Stomach (tissue), 4 donors: ENCODE results near the gene PRR5L.

Experiments used
- POLR2A ChIP-seq, 4 donors: fragments of 450-650 bp; IDR thresholded peaks; one replicate each; pipeline ENCODE4 v1.6.1; 2016; ENCODE audit warnings: antibody characterized with exemption in 4 of 4, control low read depth in 2 of 4, mild to moderate bottlenecking in 1 of 4, moderate library complexity in 1 of 4
- POLR2AphosphoS5 ChIP-seq, 3 donors: sonication (generic); formaldehyde crosslinking; IDR thresholded peaks; one replicate each; pipeline ENCODE4 v1.6.1; 2016; ENCODE audit warnings: antibody characterized with exemption in 3 of 3
- TF ChIP-seq, protein P1 (sequence below), 7 experiments: fragments of 450-650 bp in 4 of 7; fragments of 200-600 bp in 3 of 7; sonication (generic) in 3 of 7; IDR thresholded peaks; one replicate each; pipeline ENCODE4 v1.5.1; 2016 to 2019; ENCODE audit warnings: antibody characterized with exemption in 7 of 7, control low read depth in 2 of 7, mild to moderate bottlenecking in 1 of 7

DNA sequence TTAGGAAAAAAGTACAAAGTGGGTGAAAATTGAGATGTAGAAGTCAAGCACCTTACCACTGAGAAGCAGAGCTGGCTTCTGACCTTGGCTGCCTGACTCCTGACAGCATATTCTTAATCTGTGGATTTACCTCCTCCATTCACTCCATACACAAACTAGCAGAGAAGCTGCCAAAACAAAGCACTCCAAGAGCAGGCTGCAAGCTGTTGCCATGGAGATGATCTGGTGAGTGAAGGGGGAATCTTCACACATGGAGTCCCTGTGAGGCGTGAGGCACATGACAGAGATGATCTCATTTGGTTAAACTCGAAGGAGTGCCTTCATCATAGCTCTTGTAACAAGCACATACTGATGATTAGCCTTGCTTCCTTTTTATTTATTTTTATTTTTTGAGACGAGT, 23.0 kb upstream of the PRR5L start:
- TF ChIP-seq, protein P1, sequence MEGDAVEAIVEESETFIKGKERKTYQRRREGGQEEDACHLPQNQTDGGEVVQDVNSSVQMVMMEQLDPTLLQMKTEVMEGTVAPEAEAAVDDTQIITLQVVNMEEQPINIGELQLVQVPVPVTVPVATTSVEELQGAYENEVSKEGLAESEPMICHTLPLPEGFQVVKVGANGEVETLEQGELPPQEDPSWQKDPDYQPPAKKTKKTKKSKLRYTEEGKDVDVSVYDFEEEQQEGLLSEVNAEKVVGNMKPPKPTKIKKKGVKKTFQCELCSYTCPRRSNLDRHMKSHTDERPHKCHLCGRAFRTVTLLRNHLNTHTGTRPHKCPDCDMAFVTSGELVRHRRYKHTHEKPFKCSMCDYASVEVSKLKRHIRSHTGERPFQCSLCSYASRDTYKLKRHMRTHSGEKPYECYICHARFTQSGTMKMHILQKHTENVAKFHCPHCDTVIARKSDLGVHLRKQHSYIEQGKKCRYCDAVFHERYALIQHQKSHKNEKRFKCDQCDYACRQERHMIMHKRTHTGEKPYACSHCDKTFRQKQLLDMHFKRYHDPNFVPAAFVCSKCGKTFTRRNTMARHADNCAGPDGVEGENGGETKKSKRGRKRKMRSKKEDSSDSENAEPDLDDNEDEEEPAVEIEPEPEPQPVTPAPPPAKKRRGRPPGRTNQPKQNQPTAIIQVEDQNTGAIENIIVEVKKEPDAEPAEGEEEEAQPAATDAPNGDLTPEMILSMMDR (IDR thresholded peaks at IDR 0.05) = no peak
- TF ChIP-seq POLR2A (IDR thresholded peaks at IDR 0.05) (no peak), POLR2AphosphoS5 (IDR thresholded peaks at IDR 0.05) (no peak)
